ENCODE data around the gene ALDH1L1.
"Not testable (repeated sequence)": the region's sequence is repeated elsewhere in the genome, so short reads cannot be mapped to it uniquely, and the experiment has no call there.

Gene ALDH1L1

GRCh38 chr3:126104742-126105605 lies 75.4 kb downstream of the ALDH1L1 start:
- DNase-seq (ENCODE audit: low read depth) = no peak

GRCh38 chr3:126104028-126104635 lies 76.3 kb downstream of the ALDH1L1 start:
- DNase-seq (ENCODE audit: low read depth) = no peak

- DNase-seq (ENCODE audit: low read depth) = no peak
Measured at GRCh38 chr3:126103121-126104027, 77.0 kb downstream of the ALDH1L1 start.

GRCh38 chr3:126102530-126102951 lies 77.8 kb downstream of the ALDH1L1 start:
- no peak for DNase-seq (ENCODE audit: low read depth)

- DNase-seq (ENCODE audit: low read depth) = no peak
Measured at GRCh38 chr3:126102011-126102410, 78.4 kb downstream of the ALDH1L1 start.

- no peak for DNase-seq (ENCODE audit: low read depth)
Measured at GRCh38 chr3:126101521-126101982, 78.8 kb downstream of the ALDH1L1 start.

- DNase-seq (ENCODE audit: low read depth) = no peak
Measured at GRCh38 chr3:126100634-126101301, 79.6 kb downstream of the ALDH1L1 start.

GRCh38 chr3:126100269-126100633 lies 80.1 kb downstream of the ALDH1L1 start:
- no peak for DNase-seq (ENCODE audit: low read depth)

GRCh38 chr3:126098391-126098858 lies 82.0 kb downstream of the ALDH1L1 start:
- no peak for DNase-seq (ENCODE audit: low read depth)

- DNase-seq (ENCODE audit: low read depth) = no peak
Measured at GRCh38 chr3:126097801-126098200, 82.6 kb downstream of the ALDH1L1 start.

GRCh38 chr3:126096274-126096673 lies 84.1 kb downstream of the ALDH1L1 start:
- DNase-seq (ENCODE audit: low read depth) = not testable (repeated sequence)

- DNase-seq (ENCODE audit: low read depth) = not testable (repeated sequence)
Measured at GRCh38 chr3:126092128-126092527, 88.3 kb downstream of the ALDH1L1 start.

- DNase-seq (ENCODE audit: low read depth) = no peak
Measured at GRCh38 chr3:126087552-126088175, 92.7 kb downstream of the ALDH1L1 start.

- DNase-seq (ENCODE audit: low read depth) = no peak
Measured at GRCh38 chr3:126085841-126086240, 94.5 kb downstream of the ALDH1L1 start.

- DNase-seq (ENCODE audit: low read depth) = no peak
Measured at GRCh38 chr3:126085276-126085675, 95.1 kb downstream of the ALDH1L1 start.

- DNase-seq (ENCODE audit: low read depth) = no peak
Measured at GRCh38 chr3:126084768-126085180, 95.6 kb downstream of the ALDH1L1 start.

- peak; percentile 79 for DNase-seq (ENCODE audit: low read depth)
Measured at GRCh38 chr3:126083913-126084767, 96.2 kb downstream of the ALDH1L1 start, which contains the start of gene SLC41A3. Gene SLC41A3 (minus strand): TSS chr3:126084124. CDS start chr3:126068219, 15,905 bp downstream.

GRCh38 chr3:126083511-126083912 lies 96.9 kb downstream of the ALDH1L1 start:
- DNase-seq (ENCODE audit: low read depth) = peak; percentile 28

- DNase-seq (ENCODE audit: low read depth) = no peak
Measured at GRCh38 chr3:126083138-126083445, 97.3 kb downstream of the ALDH1L1 start.
